ENCODE measurements around the gene ILF3.

ILF3 gene

GRCh38 chr19:10642473-10643171 is 11.5 kb upstream of the ILF3 start:
- Histone ChIP-seq H3K36me3 (ENCODE audit: control insufficient read depth, insufficient read depth, low read length) (peaks cover 15% of the 10 kb centered on the region), H3K4me3 (replicated peaks; ENCODE audit: low read depth, low read length) (no peak overlapping the region), H3K27me3 (replicated peaks; ENCODE audit: control insufficient read depth, insufficient read depth, low read length) (no peaks in the 10 kb centered on the region)
- DNase-seq (ENCODE audit: extremely low read depth, insufficient read length): no peak
- TF ChIP-seq, protein P1, sequence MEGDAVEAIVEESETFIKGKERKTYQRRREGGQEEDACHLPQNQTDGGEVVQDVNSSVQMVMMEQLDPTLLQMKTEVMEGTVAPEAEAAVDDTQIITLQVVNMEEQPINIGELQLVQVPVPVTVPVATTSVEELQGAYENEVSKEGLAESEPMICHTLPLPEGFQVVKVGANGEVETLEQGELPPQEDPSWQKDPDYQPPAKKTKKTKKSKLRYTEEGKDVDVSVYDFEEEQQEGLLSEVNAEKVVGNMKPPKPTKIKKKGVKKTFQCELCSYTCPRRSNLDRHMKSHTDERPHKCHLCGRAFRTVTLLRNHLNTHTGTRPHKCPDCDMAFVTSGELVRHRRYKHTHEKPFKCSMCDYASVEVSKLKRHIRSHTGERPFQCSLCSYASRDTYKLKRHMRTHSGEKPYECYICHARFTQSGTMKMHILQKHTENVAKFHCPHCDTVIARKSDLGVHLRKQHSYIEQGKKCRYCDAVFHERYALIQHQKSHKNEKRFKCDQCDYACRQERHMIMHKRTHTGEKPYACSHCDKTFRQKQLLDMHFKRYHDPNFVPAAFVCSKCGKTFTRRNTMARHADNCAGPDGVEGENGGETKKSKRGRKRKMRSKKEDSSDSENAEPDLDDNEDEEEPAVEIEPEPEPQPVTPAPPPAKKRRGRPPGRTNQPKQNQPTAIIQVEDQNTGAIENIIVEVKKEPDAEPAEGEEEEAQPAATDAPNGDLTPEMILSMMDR (IDR thresholded peaks at IDR 0.05; ENCODE audit: insufficient read depth, low read length, poor library complexity, severe bottlenecking): no peak

- no peaks in the 10 kb centered on the region for H3K27me3 ChIP-seq (replicated peaks; ENCODE audit: control insufficient read depth, insufficient read depth, low read length)
- no peak overlapping the region for H3K4me3 ChIP-seq (replicated peaks; ENCODE audit: low read depth, low read length)
- DNase-seq (ENCODE audit: extremely low read depth, insufficient read length): no peak
- H3K36me3 ChIP-seq (ENCODE audit: control insufficient read depth, insufficient read depth, low read length): peaks cover 12% of the 10 kb centered on the region
- TF ChIP-seq, protein P1 (IDR thresholded peaks at IDR 0.05; ENCODE audit: insufficient read depth, low read length, poor library complexity, severe bottlenecking): no peak
Observed at GRCh38 chr19:10643172-10643967, 10.8 kb upstream of the ILF3 start.

GRCh38 chr19:10643968-10644259 is 10.2 kb upstream of the ILF3 start:
- TF ChIP-seq, protein P1 (IDR thresholded peaks at IDR 0.05; ENCODE audit: insufficient read depth, low read length, poor library complexity, severe bottlenecking): no peak
- no peak for DNase-seq (ENCODE audit: extremely low read depth, insufficient read length)
- Histone ChIP-seq H3K4me3 (replicated peaks; ENCODE audit: low read depth, low read length) (no peak overlapping the region), H3K36me3 (ENCODE audit: control insufficient read depth, insufficient read depth, low read length) (peaks cover 12% of the 10 kb centered on the region), H3K27me3 (replicated peaks; ENCODE audit: control insufficient read depth, insufficient read depth, low read length) (no peaks in the 10 kb centered on the region)

- peak; percentile 74 for DNase-seq (ENCODE audit: extremely low read depth, insufficient read length)
- Histone ChIP-seq H3K36me3 (ENCODE audit: control insufficient read depth, insufficient read depth, low read length) (peaks cover 12% of the 10 kb centered on the region), H3K27me3 (replicated peaks; ENCODE audit: control insufficient read depth, insufficient read depth, low read length) (no peaks in the 10 kb centered on the region), H3K4me3 (replicated peaks; ENCODE audit: low read depth, low read length) (no peak overlapping the region)
- TF ChIP-seq, protein P1 (IDR thresholded peaks at IDR 0.05; ENCODE audit: insufficient read depth, low read length, poor library complexity, severe bottlenecking): peak; percentile 94
Observed at GRCh38 chr19:10644260-10645007, 9.7 kb upstream of the ILF3 start.

DNA sequence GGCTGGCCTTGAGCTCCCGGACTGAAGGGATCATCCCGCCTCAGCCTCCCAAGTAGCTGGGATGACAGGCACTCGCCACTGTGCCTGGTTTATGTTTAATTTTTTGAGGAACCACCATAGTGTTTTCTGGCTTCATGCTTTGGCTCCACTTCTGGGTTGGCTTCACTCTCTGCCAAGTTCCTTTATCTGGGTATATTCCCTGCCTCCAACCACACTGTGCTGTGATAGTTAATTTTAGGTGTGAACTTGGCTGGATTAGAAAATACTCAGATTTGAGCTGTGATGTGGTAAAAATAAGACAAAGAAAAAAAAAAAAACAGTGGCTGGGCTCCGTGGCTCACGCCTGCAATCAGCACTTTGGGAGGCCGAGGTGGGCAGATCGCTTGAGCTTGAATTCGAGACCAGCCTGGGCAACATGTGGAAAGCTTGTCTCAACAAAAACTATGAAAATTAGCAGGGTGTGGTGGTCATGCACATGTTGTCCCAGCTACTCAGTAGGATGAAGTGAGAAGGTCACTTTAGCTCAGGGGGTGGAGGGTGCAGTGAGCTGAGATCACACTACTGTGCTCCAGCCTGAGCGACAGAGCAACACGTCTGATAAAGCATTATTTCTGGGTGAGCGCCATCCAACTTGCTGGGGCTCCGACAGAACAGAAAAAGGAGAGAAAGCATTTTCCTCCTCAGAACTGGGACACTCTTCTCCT is 7.5 kb upstream of the ILF3 start:
- TF ChIP-seq, protein P1 (IDR thresholded peaks at IDR 0.05; ENCODE audit: insufficient read depth, low read length, poor library complexity, severe bottlenecking): no peak
- peaks cover 9% of the 10 kb centered on the region for H3K36me3 ChIP-seq (ENCODE audit: control insufficient read depth, insufficient read depth, low read length)
- H3K4me3 ChIP-seq (replicated peaks; ENCODE audit: low read depth, low read length): no peak overlapping the region
- no peaks in the 10 kb centered on the region for H3K27me3 ChIP-seq (replicated peaks; ENCODE audit: control insufficient read depth, insufficient read depth, low read length)
- no peak for DNase-seq (ENCODE audit: extremely low read depth, insufficient read length)

All from GM06990 (cell line).